ENCODE results near the gene DESI1.
"Not testable (repeated sequence)": the region's sequence is repeated elsewhere in the genome, so short reads cannot be mapped to it uniquely, and the experiment has no call there.

DESI1 gene

GRCh38 chr22:41620589-41621098 is at the start of gene DESI1:
DESI1 (minus strand) TSS chr22:41621043; CDS start chr22:41620839, 204 bp downstream.
- peaks cover 15% of the 10 kb centered on the region for H3K36me3 Mint-ChIP-seq
- H3K4me3 Mint-ChIP-seq: peak within 1 kb of the TSS; percentile 97
- H3K4me1 Mint-ChIP-seq (ENCODE audit: low read depth): peaks cover 39% of the 10 kb centered on the region
- no peaks in the 10 kb centered on the region for H3K9me3 Mint-ChIP-seq (ENCODE audit: low read depth)
- H3K27ac Mint-ChIP-seq: peak within 1 kb of the TSS; percentile 98
- H3K27me3 Mint-ChIP-seq: no peaks in the 10 kb centered on the region

- no peak overlapping the region for H3K4me3 Mint-ChIP-seq
- H3K9me3 Mint-ChIP-seq (ENCODE audit: low read depth): no peaks in the 10 kb centered on the region
- H3K36me3 Mint-ChIP-seq: no peaks in the 10 kb centered on the region
- no peaks in the 10 kb centered on the region for H3K27me3 Mint-ChIP-seq
- H3K4me1 Mint-ChIP-seq (ENCODE audit: low read depth): peaks cover 16% of the 10 kb centered on the region
- H3K27ac Mint-ChIP-seq: peak overlapping the region; percentile 35
These were observed 48.4 kb upstream of the DESI1 start for GRCh38 chr22:41668971-41669911.

GRCh38 chr22:41664951-41665350 is 44.1 kb upstream of the DESI1 start:
- Mint-ChIP-seq H3K27ac (peak overlapping the region; percentile 28), H3K27me3 (no peaks in the 10 kb centered on the region), H3K4me1 (ENCODE audit: low read depth) (peaks cover 15% of the 10 kb centered on the region), H3K36me3 (no peaks in the 10 kb centered on the region), H3K4me3 (no peak overlapping the region), H3K9me3 (ENCODE audit: low read depth) (no peaks in the 10 kb centered on the region)

- Mint-ChIP-seq H3K4me1 (ENCODE audit: low read depth) (peaks cover 15% of the 10 kb centered on the region), H3K27ac (peak overlapping the region; percentile 28), H3K27me3 (no peaks in the 10 kb centered on the region), H3K4me3 (no peak overlapping the region), H3K36me3 (no peaks in the 10 kb centered on the region), H3K9me3 (ENCODE audit: low read depth) (no peaks in the 10 kb centered on the region)
These were observed 43.6 kb upstream of the DESI1 start for GRCh38 chr22:41664490-41664889.

GRCh38 chr22:41663594-41663993 is 42.8 kb upstream of the DESI1 start:
- H3K36me3 Mint-ChIP-seq, H3K27me3 Mint-ChIP-seq: not testable (repeated sequence)
- peak overlapping the region; percentile 28 for H3K27ac Mint-ChIP-seq

GRCh38 chr22:41661713-41662112 is 40.9 kb upstream of the DESI1 start:
- Mint-ChIP-seq H3K36me3 (no peaks in the 10 kb centered on the region), H3K27me3 (no peaks in the 10 kb centered on the region), H3K27ac (peak overlapping the region; percentile 41), H3K4me3 (no peak overlapping the region), H3K4me1 (ENCODE audit: low read depth) (peaks cover 4% of the 10 kb centered on the region), H3K9me3 (ENCODE audit: low read depth) (no peaks in the 10 kb centered on the region)

More at GRCh38 chr22:41663594-41663993, 42.8 kb upstream of the DESI1 start:
- H3K4me3 Mint-ChIP-seq; H3K9me3 Mint-ChIP-seq (ENCODE audit: low read depth): not testable (repeated sequence)
- peaks cover 12% of the 10 kb centered on the region for H3K4me1 Mint-ChIP-seq (ENCODE audit: low read depth)

GRCh38 chr22:41661088-41661487 is 40.2 kb upstream of the DESI1 start:
- no peaks in the 10 kb centered on the region for H3K36me3 Mint-ChIP-seq
- H3K27ac Mint-ChIP-seq: peak overlapping the region; percentile 16
- no peaks in the 10 kb centered on the region for H3K9me3 Mint-ChIP-seq (ENCODE audit: low read depth)
- no peaks in the 10 kb centered on the region for H3K27me3 Mint-ChIP-seq
- no peaks in the 10 kb centered on the region for H3K4me1 Mint-ChIP-seq (ENCODE audit: low read depth)
- H3K4me3 Mint-ChIP-seq: no peak overlapping the region

- no peaks in the 10 kb centered on the region for H3K9me3 Mint-ChIP-seq (ENCODE audit: low read depth)
- H3K27ac Mint-ChIP-seq: peak overlapping the region; percentile 23
- no peaks in the 10 kb centered on the region for H3K36me3 Mint-ChIP-seq
- H3K4me3 Mint-ChIP-seq: no peak overlapping the region
- H3K27me3 Mint-ChIP-seq: no peaks in the 10 kb centered on the region
- H3K4me1 Mint-ChIP-seq (ENCODE audit: low read depth): no peaks in the 10 kb centered on the region
These were observed 39.6 kb upstream of the DESI1 start for GRCh38 chr22:41660416-41660815.

GRCh38 chr22:41659941-41660340 is 39.1 kb upstream of the DESI1 start:
- H3K36me3 Mint-ChIP-seq: no peaks in the 10 kb centered on the region
- H3K27me3 Mint-ChIP-seq: no peaks in the 10 kb centered on the region
- H3K9me3 Mint-ChIP-seq (ENCODE audit: low read depth): no peaks in the 10 kb centered on the region
- peak overlapping the region; percentile 23 for H3K27ac Mint-ChIP-seq
- H3K4me3 Mint-ChIP-seq: no peak overlapping the region
- no peaks in the 10 kb centered on the region for H3K4me1 Mint-ChIP-seq (ENCODE audit: low read depth)

GRCh38 chr22:41658869-41659268 is 38.0 kb upstream of the DESI1 start:
- H3K27me3 Mint-ChIP-seq: no peaks in the 10 kb centered on the region
- H3K36me3 Mint-ChIP-seq: no peaks in the 10 kb centered on the region
- no peaks in the 10 kb centered on the region for H3K4me1 Mint-ChIP-seq (ENCODE audit: low read depth)
- no peaks in the 10 kb centered on the region for H3K9me3 Mint-ChIP-seq (ENCODE audit: low read depth)
- no peak overlapping the region for H3K4me3 Mint-ChIP-seq
- H3K27ac Mint-ChIP-seq: no peak overlapping the region

GRCh38 chr22:41657709-41658108 is 36.9 kb upstream of the DESI1 start:
- Mint-ChIP-seq H3K27me3 (no peaks in the 10 kb centered on the region), H3K4me1 (ENCODE audit: low read depth) (no peaks in the 10 kb centered on the region), H3K4me3 (no peak overlapping the region), H3K27ac (no peak overlapping the region), H3K36me3 (no peaks in the 10 kb centered on the region), H3K9me3 (ENCODE audit: low read depth) (no peaks in the 10 kb centered on the region)

GRCh38 chr22:41656556-41656955 is 35.7 kb upstream of the DESI1 start:
- Mint-ChIP-seq H3K9me3 (ENCODE audit: low read depth) (no peaks in the 10 kb centered on the region), H3K36me3 (no peaks in the 10 kb centered on the region), H3K27me3 (no peaks in the 10 kb centered on the region), H3K4me3 (no peak overlapping the region), H3K27ac (no peak overlapping the region), H3K4me1 (ENCODE audit: low read depth) (no peaks in the 10 kb centered on the region)

- no peaks in the 10 kb centered on the region for H3K27me3 Mint-ChIP-seq
- no peaks in the 10 kb centered on the region for H3K36me3 Mint-ChIP-seq
- no peak overlapping the region for H3K4me3 Mint-ChIP-seq
- H3K4me1 Mint-ChIP-seq (ENCODE audit: low read depth): peaks cover 3% of the 10 kb centered on the region
- H3K9me3 Mint-ChIP-seq (ENCODE audit: low read depth): no peaks in the 10 kb centered on the region
- H3K27ac Mint-ChIP-seq: peak overlapping the region; percentile 16
These were observed 33.5 kb upstream of the DESI1 start for GRCh38 chr22:41654322-41654721.

- H3K4me3 Mint-ChIP-seq: no peak overlapping the region
- peaks cover 14% of the 10 kb centered on the region for H3K4me1 Mint-ChIP-seq (ENCODE audit: low read depth)
- H3K27ac Mint-ChIP-seq: no peak overlapping the region
- H3K36me3 Mint-ChIP-seq: no peaks in the 10 kb centered on the region
- H3K9me3 Mint-ChIP-seq (ENCODE audit: low read depth): no peaks in the 10 kb centered on the region
- H3K27me3 Mint-ChIP-seq: no peaks in the 10 kb centered on the region
These were observed 30.0 kb upstream of the DESI1 start for GRCh38 chr22:41650821-41651220.

GRCh38 chr22:41650229-41650628 is 29.4 kb upstream of the DESI1 start:
- H3K4me3 Mint-ChIP-seq: no peak overlapping the region
- no peaks in the 10 kb centered on the region for H3K27me3 Mint-ChIP-seq
- peaks cover 14% of the 10 kb centered on the region for H3K4me1 Mint-ChIP-seq (ENCODE audit: low read depth)
- no peaks in the 10 kb centered on the region for H3K9me3 Mint-ChIP-seq (ENCODE audit: low read depth)
- peak overlapping the region; percentile 22 for H3K27ac Mint-ChIP-seq
- H3K36me3 Mint-ChIP-seq: no peaks in the 10 kb centered on the region

Data from activated naive CD8-positive, alpha-beta T cell (primary cell).